Stimulated activated naive CD4-positive, alpha-beta T cell (primary cell): ENCODE results near the gene BRD2.
A peak's percentile ranks its signal among the peaks of the same experiment; 100 is the strongest.

Experiments
- DNase-seq, 6 experiments: peaks; one replicate each; lab custom pipeline; 2025; lab: John Stamatoyannopoulos, UW

Gene BRD2

GRCh38 chr6:32993363-32993973 lies 25.1 kb downstream of the BRD2 start:
- no peak for DNase-seq

- no peak for DNase-seq
Observed at GRCh38 chr6:32995448-32995847, 27.1 kb downstream of the BRD2 start.

- peak in 4 of 6 experiments; percentile 13 to 35 (median 30) for DNase-seq
Observed at GRCh38 chr6:33000055-33000454, 31.7 kb downstream of the BRD2 start.

GRCh38 chr6:33001685-33002084 lies 33.3 kb downstream of the BRD2 start:
- no peak for DNase-seq

- no peak for DNase-seq
Observed at GRCh38 chr6:33004940-33005339, 36.5 kb downstream of the BRD2 start.

GRCh38 chr6:33007831-33008400 lies 39.5 kb downstream of the BRD2 start:
- no peak for DNase-seq

DNA sequence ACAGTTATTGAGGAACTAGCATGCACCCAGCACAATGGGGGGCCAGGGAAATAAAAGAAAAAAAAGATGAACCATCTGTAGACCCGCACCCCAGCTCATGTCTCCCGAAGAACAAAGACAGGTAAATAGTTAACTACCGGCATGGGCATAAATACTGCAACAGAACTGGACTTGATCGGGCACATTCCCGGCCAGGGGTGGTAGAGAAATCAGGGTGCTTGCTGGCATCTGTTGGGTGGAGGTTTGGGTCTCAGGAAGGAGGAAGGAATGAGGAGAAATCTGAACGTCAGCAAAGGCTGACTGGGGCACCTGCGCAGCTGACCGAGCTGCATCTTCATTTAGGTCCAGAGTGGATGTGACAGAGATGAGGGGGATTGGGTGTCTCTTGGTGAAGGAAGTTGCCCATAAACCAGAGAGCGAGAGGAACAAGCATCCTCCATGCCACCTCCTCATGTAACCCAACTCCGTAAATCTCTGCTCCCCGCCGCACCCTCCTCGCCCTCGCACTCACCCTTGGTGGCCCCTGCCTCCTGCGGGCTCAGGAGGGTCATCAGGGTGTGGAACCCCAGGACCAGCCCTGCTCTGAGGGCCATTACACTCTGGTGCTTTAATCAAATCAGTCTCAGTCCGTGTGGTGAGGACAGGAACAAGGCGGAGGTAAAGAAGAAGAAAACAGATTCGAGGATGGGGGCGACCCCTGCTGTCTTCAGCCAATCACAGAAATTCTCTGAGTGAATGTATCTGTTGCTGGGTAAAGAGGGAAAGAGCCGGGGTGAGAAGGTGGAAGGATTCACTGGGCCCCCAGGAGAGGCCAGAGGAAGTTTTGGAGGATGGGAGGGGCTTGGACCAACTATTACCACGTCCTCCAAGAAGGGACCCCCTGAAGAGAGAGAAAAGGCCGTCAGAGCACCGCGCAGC lies 40.8 kb downstream of the BRD2 start, which contains the start of gene HLA-DOA:
Gene HLA-DOA (minus strand): TSS at position 648 of the 918 bp plus-strand sequence.
- peak in 5 of 6 experiments; percentile 18 to 50 (median 31) for DNase-seq

DNA sequence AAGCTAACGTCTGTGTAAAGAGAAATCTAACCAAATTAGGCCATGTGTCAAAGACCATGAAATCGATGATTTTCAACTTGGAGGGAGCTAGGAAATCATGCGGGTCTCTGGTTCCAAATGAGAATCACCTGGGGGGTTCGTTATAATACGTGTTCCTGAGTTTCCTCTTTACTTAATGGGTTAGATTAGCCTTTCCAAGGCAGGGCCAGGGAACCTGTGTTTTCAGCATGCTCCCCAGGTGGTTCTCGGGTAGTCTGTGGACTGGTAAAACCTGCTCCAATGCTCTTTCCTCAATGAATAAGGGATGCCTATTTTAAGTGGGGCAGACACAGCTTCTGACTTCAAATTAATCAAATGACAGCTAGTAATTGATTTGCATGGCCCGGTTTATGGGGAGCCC lies 42.0 kb downstream of the BRD2 start:
- no peak for DNase-seq

GRCh38 chr6:33013608-33014007 lies 45.2 kb downstream of the BRD2 start:
- DNase-seq: no peak

- peak in 5 of 6 experiments; percentile 18 to 81 (median 69) for DNase-seq
Observed at GRCh38 chr6:33014841-33015634, 46.6 kb downstream of the BRD2 start.

GRCh38 chr6:33015798-33016197 lies 47.4 kb downstream of the BRD2 start:
- DNase-seq: no peak

- no peak for DNase-seq
Observed at GRCh38 chr6:33017018-33017417, 48.6 kb downstream of the BRD2 start.

DNA sequence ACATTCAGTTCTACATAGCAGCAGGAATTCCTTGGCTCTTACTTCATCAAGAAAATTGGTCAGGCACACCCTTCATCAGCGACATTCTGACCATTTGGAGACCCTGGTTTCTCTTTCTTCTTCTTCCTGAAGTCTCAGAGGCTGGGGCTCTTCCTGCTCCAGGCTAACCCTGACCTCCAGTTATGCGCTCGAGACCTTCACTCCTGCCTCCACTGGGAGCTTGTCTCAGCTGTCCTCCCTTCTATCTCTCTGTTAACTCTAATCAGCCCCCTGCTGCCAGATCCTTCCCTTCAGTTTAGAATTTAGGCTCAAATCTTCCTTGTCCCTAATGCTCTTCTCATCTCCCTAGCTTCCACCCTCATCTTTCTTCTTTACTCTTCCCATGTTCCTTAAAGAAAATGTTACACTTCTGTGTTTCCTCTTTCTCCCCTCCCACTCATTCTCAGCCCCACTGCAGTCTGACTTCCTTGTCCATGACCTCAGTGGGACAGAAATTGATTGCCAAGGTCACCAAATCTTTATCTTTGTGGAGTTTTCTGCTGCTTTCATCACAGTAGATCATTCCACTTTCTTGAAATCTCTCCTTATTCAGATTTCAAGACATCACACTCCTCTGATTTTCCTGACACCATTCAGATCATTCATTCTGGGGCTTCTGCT lies 49.4 kb downstream of the BRD2 start:
- DNase-seq: no peak

DNA sequence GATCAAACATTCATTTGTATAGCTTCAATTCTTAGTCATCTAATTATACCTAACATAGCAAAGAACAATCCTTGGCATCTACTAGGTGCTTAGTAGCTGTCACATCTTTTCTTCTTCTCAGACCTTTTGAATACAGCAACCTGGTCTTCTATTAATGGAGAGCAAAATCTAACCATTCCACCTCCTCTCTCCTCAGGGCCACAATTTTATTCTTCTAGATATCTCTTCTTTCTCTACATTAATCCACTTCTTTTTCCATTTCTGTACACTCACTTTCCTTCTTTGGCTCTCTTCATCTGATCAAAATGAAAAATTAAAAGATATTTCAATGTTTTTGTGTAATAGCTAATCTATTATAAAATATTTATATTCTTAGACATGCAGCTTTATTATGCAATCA lies 50.0 kb downstream of the BRD2 start:
- no peak for DNase-seq

- peak in 2 of 6 experiments; percentile 7 to 36 for DNase-seq
Observed at GRCh38 chr6:33018904-33019303, 50.5 kb downstream of the BRD2 start.

- no peak for DNase-seq
Observed at GRCh38 chr6:33019372-33019771, 51.0 kb downstream of the BRD2 start.

DNA sequence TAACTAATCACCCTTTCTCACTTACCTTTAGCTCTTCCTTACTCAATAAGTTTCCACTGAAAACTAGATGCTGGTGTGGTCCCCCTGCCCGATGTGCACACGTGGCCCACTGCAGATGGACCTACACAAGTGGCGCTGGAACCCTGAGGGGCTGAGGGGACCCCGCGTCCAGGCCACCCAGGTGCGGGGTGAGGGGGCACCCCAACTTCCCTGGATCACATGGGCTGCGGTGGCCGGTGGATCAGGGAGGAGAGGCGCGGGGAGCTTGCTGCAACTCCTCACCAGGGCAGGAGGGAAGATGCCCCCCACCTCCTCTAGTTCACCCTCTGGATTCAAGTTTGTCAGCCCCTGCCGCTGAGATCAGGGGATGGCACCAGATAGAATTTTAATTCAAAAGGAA lies 53.5 kb downstream of the BRD2 start:
- DNase-seq: no peak

DNA sequence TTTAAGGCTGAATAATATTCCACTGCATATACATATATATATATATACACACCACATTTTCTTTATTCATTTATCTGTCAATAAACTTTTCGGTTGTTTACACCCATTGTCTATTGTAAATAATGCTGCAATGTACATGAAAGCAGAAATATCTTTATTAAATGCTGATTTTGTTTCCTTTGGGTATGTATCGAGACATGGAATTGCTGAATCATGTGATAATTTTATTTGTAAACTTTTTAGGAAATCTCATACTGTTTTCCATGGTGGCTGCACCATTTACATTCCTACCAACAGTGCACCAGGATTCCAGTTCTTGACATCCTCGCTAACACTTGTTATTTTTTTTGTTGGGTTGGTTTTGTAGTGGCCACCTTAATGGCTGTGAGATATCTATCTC lies 55.1 kb downstream of the BRD2 start:
- DNase-seq: no peak

DNA sequence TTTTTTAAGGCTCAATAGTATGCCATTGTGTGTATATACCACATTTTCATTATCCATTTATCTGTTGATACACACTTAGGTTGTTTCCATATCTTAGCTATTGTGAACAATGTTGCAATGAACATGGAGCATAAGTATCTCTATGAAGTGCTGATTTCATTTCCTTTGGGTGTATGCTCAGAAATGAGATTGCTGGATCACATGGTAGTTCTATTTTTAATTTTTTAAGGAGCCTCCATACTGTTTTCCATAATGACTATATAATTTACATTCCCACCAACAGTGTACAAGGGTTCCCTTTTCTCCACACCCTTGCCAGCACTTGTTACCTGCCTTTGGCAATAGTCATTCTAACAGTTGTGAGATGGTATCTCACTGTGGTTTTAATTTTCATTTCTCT lies 56.1 kb downstream of the BRD2 start:
- DNase-seq: no peak

DNA sequence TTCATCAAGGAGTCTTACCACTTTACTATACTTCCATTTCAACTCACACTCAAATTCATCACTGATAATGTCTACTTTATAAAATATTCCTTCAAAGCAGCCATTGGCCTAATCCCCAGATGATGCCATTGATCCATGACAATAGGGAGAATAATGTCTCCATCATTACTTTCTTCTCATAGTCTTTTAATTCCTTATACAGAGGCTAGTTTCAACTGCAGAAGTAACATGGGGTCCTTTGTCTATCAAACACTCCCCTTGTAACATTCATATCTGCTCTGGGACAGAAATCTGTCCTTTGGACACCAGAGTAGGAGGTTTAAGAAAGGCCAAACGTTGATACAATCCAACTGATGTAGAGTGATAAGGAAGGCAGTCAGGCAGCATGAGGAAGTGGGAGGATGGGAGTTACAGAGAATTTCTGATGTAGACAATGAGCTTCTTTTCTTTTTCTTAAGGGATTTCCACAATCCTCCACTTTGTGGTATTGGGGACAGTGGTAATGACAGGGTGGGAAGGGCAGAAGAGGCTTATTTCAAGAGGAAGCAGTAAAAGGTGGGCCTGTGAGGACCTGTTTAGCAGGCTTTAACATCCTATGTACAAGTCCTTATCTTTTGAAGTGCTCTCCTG lies 59.9 kb downstream of the BRD2 start:
- DNase-seq: no peak
